NCI-H1092 (cell line): ENCODE data around the gene FBXO21.
A peak's percentile ranks its signal among the peaks of the same experiment; 100 is the strongest.
"Not testable (repeated sequence)": the region's sequence is repeated elsewhere in the genome, so short reads cannot be mapped to it uniquely, and the experiment has no call there.

Experiments used
- DNase-seq: peaks from one replicate; lab custom pipeline; 2025; lab: John Stamatoyannopoulos, UW

Gene FBXO21

GRCh38 chr12:117134721-117135120 is 55.5 kb downstream of the FBXO21 start:
- DNase-seq: no peak

DNA sequence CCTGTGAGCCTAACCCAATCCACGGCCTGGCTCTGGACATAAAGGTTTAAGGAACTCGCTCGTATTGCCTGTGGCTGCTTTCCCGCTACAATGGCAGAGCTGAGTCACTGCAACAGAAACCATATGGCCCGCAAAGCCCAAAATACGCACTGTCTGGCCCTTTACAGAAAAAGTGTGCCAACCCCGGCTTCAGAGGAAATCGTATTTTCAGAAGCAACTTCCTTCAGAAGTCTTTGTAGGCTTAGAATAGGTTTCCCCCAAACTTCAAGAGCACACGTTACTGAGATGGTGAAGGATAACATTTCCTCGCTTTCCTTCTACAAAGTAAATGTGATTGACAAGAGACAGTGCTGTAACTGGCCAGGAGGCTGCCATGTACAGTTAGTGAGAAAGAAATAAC is 56.2 kb downstream of the FBXO21 start:
- no peak for DNase-seq

GRCh38 chr12:117130801-117131200 is 59.5 kb downstream of the FBXO21 start:
- DNase-seq: no peak

GRCh38 chr12:117129391-117129790 is 60.9 kb downstream of the FBXO21 start:
- no peak for DNase-seq

- no peak for DNase-seq
Observed at GRCh38 chr12:117127933-117128823, 62.1 kb downstream of the FBXO21 start.

DNA sequence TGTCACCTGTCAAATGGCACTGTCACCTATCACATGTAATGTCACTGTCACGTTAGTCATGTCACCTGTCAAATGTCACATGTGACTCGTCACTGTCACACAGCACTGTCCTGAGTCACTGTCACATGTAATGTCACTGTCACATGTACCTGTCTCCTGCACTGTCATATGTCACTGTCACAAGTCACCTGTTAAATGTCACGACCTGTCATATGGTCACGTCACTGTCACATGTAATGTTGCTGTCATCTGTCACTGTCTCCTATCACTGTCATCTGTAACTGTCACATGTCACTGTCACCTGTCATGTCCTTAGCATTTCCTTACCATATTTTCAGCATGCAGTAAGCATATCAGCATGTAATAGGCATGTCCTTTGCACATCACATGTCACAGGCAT is 63.9 kb downstream of the FBXO21 start:
- no peak for DNase-seq

GRCh38 chr12:117125767-117126166 is 64.5 kb downstream of the FBXO21 start:
- DNase-seq: no peak

GRCh38 chr12:117125272-117125613 is 65.0 kb downstream of the FBXO21 start:
- DNase-seq: no peak

- no peak for DNase-seq
Observed at GRCh38 chr12:117124421-117125271, 65.6 kb downstream of the FBXO21 start.

DNA sequence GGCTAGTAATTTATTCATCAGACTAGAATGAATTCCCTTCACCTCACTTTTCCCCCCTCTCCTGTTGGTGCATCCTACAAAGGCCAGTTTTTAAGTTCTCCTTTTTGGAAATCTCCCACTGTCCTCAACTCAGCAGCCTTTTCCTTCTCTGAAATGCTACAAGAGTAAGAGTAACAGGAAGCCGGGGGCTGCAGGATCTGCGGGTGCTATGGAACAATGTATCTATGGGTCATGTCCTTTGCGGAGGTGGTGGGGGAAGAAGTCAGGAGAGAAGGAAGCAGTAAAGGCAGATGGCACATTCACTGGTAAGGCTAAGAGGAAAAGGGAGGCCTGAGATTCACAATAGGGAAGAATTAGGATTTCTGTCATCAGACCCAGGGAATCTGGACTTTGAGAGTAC is 68.8 kb downstream of the FBXO21 start:
- DNase-seq: no peak

DNA sequence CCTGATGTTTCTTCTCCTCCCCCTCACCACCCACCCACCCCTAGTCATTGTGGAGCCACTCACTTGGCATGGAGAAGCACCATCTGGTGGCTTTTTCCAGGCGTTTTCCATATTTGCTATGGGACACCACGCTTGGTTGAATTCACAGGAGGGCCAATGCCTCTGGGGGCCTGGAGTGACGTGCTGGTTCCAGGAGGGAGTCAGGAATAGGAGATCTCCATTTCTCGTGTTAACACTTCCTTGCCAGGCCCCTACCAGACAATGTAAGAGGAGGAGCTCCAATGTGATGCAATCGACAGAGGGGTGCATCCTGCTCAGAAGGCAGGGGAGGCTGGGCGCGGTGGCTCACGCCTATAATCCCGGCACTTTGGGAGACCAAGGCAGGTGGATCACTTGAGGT is 69.5 kb downstream of the FBXO21 start:
- peak; percentile 60 for DNase-seq

DNA sequence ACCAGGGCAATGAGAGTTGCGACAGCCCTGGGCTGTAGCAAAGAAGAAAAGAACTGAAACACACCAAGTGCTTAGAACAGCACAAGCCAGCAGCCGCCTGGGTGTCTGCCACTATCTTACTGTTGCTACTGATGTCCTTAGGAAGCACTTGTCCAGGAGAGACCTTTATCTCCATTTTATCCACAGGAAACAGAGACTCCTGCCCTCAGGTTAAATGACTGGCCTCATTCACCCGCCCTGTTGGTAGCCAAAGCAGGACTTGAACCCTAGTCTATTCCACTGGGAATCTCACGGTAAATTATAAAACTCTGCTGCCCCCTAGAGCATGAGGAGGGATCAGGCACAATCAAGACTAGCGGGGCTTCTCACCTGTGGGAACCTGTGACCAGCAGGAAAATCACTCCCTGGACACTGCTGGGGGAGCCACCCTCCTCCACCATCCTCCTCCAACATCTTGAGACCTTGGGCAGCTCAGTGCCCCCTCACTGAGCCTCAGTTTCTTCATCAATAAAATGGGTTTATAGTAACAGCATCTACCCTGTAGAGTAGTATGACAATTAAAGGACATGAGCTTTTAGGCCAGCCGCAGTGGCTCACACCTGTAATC is 70.6 kb downstream of the FBXO21 start:
- no peak for DNase-seq

GRCh38 chr12:117118838-117119591 is 71.3 kb downstream of the FBXO21 start:
- DNase-seq: no peak

GRCh38 chr12:117114784-117115183 is 75.5 kb downstream of the FBXO21 start:
- DNase-seq: no peak

GRCh38 chr12:117113231-117113630 is 77.0 kb downstream of the FBXO21 start:
- DNase-seq: no peak

GRCh38 chr12:117111821-117112595 is 78.3 kb downstream of the FBXO21 start:
- DNase-seq: peak; percentile 76

- DNase-seq: no peak
Observed at GRCh38 chr12:117111386-117111785, 78.9 kb downstream of the FBXO21 start.

DNA sequence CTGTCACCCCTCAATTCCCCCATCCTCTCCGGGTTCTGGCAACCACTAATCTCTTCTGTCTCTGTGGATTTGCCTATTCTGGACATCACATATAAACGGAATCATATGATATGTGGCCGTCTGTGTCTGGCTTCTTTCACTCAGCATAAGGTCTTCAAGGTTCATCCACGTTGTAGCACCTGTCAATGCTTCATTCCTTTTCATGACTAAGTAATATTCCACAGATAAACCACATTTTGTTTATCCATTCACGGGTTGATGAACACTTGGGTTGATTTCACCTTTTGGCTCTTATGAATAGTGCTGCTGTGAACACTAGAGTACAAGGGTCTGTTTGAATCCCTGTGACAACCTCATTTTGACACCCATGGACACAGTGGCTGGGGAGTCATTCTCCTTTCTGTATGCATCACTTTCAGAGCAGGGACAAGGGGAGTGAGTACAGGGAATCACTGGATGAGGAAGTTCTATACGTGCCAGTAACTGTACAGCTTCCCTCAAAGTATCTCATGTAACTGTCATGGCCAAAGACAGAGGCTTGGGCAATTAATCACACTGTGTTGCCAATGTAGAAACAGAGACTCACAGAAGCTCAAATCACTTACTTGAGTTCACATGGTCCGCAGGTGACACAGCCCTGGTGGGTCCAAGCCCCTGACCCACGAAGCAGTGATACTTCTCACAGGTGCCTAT is 80.2 kb downstream of the FBXO21 start:
- DNase-seq: no peak

DNA sequence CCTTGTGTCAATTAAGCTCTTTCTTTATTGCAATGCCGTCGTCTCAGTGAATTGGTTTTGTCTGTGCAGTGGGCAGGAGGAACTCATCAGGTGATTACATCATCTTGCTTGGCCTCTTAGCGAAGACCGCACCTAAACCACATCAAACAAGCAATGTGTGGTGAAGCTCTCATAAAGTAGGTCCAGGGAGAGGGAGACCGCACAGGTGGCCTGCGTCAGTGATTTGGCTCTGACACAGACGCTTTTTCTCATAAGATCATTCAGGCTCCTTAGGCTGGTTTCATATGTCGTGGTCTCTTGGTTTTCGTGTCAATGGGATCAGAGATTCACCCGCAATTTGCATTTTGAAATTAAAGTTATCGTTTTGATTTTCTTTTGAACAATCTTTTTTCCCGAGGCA is 84.4 kb downstream of the FBXO21 start:
- no peak for DNase-seq

DNA sequence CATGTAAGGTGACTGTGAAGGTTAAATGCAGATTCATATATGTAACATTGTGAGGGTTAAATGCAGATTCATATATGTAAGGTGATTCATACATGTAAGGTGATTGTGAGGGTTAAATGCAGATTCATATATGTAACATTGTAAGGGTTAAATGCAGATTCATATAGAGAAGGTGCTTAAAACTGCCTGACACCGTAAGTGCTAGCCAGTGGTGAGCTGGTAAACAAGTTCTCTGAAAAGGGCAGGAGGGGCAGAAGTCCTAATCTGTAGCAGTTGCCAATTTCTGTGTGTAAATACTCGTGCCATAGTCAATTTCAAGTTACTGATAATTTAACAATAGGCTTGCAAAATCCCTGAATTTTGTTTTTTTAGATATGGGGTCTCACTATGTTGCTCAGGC is 86.3 kb downstream of the FBXO21 start:
- DNase-seq: not testable (repeated sequence)

DNA sequence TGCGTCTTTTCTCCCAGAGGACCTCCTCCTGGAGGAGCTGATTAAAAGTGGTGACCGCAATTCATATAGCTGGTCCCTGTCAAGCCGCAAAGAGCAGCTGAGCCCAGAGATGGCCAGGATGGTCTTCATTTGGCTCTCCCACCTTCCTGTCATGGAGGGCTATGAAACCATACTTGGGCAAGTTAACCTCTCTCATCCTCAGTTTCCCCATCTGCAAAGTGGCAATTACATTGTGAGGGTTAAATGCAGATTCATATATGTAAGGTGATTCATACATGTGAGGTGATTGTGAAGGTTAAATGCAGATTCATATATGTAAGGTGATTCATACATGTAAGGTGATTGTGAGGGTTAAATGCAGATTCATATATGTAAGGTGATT is 87.5 kb downstream of the FBXO21 start:
- DNase-seq: no peak
